Activated gamma-delta T cell (primary cell): ENCODE results near the gene NKX2-3.

Experiments used
- DNase-seq: peaks from one replicate; lab custom pipeline; 2025; lab: John Stamatoyannopoulos, UW

Gene NKX2-3

DNA sequence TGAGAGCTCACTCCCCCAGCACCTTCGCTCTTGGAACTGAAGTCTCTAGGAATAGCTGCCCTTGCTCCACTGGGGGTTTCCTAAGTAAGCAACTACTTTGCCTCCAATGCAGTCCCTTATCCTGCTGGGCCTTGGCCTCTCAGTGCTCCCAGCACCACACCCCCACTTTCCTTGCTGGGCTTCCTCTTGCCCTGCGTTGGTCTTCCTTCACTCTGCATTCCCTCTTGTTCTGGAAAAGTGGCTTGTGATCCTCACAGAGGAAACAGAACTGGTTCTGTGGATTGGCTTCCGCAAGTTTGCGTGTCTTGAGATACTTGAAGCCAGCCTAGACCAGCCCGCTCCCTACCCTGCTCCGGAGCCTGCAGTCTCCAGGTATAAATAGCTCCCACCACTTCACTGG lies 6.4 kb downstream of the NKX2-3 start:
- no peak for DNase-seq

GRCh38 chr10:99539820-99540219 lies 7.1 kb downstream of the NKX2-3 start:
- no peak for DNase-seq

- no peak for DNase-seq
These were observed 7.5 kb downstream of the NKX2-3 start for GRCh38 chr10:99540306-99540656.

DNA sequence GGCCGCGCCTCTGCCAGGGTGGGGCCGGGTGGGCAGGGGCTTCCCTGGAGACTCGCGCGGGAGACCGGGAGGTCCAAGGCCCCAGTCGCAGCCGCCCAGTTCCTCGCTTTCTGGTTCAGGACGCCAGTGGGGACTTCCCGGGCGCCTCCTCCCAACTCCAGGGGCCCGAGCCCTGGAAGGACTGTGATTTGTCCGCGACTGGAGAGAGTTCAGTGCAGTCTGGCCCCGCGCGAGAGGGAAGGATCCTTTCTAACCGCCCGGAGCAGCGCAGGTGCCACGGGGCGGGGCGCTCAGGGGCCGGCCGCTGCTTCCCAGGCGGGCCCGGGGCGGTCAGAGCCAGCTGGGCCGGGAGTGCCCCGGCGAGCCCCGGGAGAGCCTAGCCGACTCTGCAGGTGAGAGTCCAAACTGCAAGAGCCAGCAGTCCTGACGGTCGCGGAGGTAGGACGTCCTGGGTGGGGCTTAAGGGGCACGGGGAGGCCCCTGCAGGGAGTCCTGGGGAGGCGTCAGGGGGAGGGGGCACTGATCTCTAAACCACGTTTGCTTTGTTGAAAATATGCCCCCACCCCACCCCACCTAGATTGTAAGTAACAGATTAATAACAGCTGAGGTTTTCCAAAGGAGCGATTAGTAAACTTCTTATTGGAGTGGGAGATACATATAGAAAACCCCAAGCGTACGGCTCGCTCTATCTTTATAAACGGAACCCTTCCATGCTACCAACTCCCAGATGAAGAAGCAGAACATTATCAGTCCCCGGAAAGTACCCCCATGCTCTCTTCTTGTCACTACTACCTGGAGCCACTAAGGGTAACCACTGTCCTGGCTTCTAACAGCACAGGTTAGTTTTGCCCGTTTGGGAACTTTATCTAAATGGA lies 8.2 kb downstream of the NKX2-3 start:
- no peak for DNase-seq

DNA sequence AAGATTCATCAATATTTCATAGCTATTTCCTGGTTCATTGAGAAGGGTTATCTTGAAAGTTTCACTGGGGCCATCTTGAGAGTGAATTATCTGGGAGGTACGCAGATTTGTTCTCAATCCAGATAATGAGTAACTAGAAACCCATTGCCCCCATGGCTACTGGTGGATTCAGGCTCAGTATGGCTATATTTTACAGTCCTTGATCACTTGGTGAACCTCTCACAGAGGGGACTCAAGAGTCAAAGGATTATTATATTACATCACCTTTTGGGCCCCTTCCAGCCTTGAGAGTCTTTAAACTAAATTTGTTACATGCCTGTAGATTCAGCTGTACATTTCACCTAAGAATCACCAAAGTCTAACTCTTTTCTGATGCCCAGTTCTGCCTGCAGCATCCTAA lies 11.6 kb downstream of the NKX2-3 start:
- DNase-seq: no peak

GRCh38 chr10:99548041-99548530 lies 15.3 kb downstream of the NKX2-3 start:
- DNase-seq: no peak

DNA sequence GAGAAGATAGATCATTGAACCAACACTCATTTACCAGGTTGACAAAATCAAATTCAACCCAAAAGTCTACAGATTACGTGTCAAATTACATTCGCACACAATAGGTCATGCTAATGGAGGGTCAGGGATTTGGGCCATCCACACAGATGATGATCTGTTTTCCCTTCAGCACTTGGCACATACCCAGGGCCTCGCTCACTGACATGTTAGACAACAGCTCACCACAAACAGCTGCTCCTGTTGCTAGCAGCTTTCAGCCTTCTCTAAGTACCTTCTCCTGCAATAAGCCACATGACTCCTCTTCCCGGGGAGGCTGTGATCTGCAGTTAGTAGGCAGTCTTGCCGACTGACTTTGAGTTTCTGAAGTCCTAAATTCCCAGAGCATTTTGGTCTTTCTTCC lies 18.4 kb downstream of the NKX2-3 start:
- no peak for DNase-seq

DNA sequence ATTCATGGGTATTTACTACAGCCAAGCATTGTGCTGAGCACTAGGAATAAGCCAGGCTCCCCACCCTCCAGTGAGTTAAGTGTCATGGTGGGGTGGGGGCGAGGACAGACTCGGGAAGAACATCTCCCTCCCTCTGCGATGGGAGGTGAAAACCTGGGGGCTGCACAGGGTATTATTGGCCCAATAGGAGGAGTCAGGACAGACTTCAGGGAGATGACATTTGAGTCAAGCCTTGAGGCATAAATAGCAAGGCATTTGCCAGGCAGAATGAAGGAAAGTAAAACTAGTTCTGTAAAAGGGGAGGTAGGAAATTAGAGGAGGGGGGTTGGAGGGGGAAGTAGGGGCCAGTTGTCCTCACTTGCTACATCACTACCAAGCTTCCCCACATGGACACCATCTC lies 18.9 kb downstream of the NKX2-3 start:
- no peak for DNase-seq

- no peak for DNase-seq
These were observed 22.6 kb downstream of the NKX2-3 start for GRCh38 chr10:99555371-99555770.

DNA sequence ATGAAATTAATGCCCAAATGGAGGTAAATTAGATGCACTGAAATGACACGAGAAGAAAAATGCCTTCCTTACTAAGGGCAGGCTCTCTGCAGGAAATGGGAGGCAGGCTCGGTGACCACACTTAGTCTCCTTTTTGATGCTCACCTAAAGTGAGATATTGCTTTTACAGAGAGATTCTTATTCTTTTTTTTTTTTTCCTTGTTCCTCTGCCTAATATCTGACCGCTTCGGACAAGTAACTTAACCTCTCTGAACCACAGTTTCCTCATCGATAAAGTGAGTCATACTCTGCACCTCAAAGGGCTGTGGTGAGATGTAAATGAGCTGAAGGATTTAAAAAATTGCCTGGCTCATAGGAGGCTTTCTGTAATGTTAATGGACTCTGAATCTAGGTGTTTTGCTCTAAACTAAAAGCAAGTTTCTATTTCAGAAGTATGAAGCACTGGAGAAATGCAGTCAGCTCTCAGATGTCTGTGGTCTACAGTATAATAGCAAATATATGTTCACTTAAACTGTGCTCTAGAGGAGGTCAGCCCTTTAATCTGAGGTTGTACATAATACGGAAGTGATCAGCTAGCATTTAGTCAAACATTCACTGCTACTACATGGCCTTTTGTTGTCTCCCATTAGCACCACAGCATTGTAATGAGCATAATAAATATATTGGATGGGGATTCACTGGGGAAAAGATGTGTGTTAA lies 23.2 kb downstream of the NKX2-3 start:
- no peak for DNase-seq

DNA sequence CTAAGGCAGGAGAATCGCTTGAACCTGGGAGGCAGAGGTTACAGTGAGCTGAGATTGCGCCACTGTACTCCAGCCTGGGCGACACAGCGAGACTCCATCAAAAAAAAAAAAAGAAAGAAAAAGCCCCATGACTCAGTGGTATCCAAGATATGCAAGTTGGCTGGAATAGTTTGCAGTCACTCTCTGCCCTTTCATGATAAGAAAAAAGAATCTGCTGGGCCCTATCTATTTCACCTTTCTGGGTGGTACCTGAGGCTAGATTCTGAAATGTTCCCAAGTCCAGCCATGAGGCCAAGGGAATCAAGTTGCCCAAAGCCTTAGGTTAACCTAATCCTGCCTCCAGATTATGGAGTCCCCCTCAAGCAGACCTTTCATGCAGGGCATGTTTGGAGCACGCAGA lies 24.3 kb downstream of the NKX2-3 start:
- no peak for DNase-seq

DNA sequence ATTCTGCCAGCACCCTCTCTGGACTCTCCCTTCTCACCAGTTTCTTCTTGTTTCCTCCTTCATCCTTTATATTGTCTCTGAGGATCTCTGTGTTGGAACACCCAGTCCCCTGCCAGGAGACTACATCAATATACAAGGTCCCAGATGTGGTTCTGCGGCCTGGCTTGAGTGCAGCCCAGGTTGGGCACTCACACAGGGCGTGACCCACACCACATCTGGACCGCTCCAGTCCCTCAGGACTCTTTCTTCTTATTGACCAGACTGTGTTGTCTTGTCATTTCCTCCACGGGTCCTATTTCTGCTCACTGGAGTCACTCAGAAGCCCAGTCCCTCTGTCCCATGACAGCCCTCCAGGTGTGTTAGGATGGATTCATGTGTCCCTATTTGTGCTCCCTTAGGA lies 26.0 kb downstream of the NKX2-3 start:
- no peak for DNase-seq

DNA sequence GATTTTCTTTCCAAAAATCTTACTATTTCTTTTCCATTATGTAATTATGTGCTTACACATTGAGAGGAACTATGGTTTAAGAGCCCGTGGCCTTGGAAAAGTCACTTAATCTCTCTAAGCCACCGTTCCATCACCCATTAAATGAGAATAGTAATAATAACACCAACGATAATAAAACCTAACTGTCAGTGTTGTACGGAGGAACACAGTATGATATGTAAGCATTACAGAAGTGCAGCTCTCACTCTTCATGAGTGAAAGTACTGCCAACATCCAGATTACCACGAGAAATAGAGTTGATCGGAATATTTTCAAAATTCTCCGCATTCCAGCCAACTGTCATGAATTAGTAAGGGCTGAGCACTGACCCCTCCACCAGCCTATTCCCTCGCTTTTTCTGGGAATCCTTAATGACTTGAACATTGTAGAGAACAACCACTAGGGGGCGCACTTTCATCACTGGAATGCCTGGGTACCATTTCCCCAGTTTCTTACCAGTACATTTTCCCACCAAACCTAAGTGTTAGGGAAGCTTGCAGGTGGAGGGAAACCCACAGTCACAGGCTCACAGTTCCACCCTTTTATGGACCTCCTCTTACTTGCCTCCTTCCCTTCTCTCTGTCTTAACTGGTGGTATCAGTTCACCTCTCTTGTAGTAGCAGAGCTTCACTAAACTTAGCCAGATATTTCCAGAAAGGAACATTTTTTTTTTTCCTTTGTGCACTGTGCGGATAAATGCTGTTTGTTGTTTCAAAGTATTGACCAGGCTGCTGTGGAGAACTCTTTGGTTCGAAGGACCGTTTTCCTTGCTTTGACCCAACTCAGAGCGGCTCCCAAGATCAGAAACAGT lies 27.8 kb downstream of the NKX2-3 start:
- DNase-seq: no peak

DNA sequence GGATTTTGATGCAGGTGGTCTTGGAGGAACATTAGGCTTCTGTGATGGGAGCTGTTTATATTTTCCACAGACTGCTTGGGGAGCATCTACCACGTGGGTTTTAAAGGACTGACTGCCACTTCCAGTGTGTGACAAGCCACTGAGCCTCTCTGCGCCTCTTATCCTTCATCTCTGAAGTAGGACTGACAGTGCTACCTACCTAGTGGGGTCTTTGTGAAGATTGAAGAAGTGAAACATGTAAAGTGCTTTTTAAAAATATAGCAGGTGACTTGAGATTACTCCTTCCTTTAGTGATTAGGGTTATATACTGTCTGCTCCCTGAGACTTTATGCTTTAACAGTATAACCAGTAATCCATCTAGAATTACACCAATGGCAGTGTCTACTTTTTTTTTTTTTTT lies 29.9 kb downstream of the NKX2-3 start:
- no peak for DNase-seq

GRCh38 chr10:99564361-99564760 lies 31.6 kb downstream of the NKX2-3 start:
- no peak for DNase-seq

DNA sequence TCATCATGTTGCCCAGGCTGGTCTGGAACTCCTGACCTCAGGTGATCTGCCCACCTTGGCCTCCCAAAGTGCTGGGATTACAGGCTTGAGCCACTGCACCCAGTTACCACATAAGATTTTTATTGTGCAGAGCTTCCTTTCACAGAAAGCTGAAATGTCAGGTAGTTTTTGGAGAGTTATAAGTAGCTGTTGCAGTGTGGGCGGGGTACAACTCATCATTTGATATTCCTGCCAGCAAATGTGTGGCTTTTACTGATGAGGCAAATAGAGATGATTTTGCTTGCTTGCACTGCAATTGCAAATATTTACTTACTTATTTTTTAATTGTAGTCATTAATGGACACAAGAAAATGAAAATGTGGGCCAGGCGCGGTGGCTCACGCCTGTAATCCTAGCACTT lies 32.4 kb downstream of the NKX2-3 start:
- no peak for DNase-seq

DNA sequence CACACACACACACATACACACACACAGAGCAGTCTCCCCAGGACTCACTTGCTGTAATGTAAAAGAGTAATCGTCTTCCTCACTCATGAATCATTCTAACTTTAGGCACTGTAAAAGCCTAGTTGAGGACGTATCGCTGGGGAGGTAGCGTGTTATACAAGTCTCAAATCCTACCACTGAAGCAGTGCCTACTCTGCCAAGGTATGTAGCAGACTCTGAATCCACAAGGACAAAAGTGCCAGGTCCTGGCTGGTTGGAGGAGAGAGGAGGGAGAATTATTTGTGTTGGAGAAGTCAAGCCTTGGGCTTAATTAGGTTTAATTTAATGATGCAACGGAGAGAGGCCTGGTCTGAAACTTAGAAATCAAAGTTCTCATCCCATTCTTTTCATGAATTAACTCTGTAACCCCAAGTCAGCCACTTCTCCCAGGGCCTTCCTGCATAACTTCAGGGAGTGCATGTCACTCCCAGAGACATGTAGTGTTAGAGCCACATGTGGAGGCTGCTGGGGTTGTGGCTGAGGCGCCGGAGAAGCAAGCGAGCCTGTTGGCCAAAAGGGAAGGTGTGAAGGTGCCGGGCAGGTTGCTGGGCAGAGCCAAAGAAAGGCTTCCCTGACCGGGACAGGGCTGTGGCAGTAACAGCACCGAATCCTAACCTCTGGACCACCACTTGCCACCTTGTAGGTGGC lies 36.7 kb downstream of the NKX2-3 start:
- no peak for DNase-seq

DNA sequence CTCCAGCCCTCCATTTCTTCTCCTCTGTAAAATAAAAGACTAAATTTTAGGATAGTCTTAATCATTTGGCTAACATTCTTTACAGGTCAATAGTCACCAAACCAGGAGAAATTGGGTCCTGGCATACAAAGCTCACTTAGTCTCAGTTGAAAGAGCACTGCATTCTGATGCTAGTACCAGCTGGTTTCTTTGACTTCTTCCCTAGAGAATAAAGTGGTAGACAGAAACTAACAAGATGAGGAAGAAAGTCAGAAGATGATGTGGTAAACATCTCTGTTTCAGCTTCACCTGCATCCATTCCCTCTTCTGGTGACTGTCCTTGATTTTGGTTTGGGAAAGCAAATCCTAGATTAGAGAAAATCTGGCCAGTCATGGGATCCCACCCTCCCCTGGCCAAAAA lies 37.2 kb downstream of the NKX2-3 start:
- no peak for DNase-seq

GRCh38 chr10:99571816-99572215 lies 39.1 kb downstream of the NKX2-3 start:
- DNase-seq: no peak

GRCh38 chr10:99573790-99574189 lies 41.0 kb downstream of the NKX2-3 start:
- DNase-seq: no peak

DNA sequence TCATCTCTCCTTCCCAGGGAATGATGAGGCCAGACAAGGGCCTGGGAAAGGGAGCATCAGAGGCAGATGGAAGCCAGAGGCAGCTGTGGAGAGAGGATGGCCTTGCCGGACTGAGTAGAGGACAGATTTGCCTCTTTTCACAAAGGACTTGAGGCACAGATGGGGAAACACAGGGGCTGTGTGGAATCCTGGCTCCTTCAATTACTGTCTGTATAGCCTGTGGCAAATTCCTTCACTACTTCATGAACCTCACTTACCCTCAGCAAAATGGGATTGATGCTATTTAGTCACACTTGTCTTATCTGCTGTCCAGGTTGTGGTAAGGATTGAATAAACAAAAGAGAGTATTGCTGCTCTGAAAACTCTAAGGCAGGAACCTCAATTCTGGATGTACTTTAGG lies 47.2 kb downstream of the NKX2-3 start:
- no peak for DNase-seq

DNA sequence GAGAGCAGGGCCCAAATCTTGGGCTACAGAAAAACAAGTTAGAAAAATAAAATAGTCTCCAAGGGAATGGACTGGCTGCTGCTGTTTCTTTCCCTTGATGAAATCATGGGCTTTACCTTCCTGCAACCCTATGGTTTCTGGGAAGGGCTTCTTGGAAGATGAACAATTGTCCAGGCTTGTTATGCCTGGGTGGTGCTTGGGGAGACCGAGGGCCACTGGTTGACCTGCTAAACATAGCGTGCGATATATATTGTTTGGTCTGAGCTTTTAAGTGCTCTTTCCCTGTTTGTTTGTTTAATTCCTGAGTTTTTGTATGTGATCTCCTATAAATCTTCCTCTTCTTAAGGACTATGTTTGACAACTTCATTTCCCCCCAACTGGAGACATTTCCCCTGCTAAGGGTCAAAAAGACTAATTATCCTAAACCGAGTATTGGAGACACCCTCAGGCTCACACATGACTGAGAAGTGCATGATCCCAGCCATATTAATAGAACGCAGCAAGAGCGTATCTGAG lies 49.6 kb downstream of the NKX2-3 start:
- no peak for DNase-seq
